ENCODE results near the gene NT5DC4.

The NT5DC4 gene

GRCh38 chr2:112694182-112694581 is 26.6 kb upstream of the NT5DC4 start:
- Histone ChIP-seq H2AFZ (no peak overlapping the region), H3K79me2 (no peaks in the 10 kb centered on the region), H3K4me1 (no peaks in the 10 kb centered on the region), H3K4me2 (ENCODE audit: low read length) (no peak overlapping the region), H3K4me3 (ENCODE audit: low read depth, low read length) (no peak overlapping the region), H3K27me3 (ENCODE audit: control insufficient read depth, insufficient read depth, low read length) (no peaks in the 10 kb centered on the region), H3K9me3 (ENCODE audit: control insufficient read depth, low read length) (no peaks in the 10 kb centered on the region), H3K9ac (no peak overlapping the region), H3K36me3 (ENCODE audit: control insufficient read depth, insufficient read depth, low read length) (no peaks in the 10 kb centered on the region), H3K27ac (no peak overlapping the region)
- no peak for TF ChIP-seq CTCF (IDR thresholded peaks at IDR 0.05)

GRCh38 chr2:112698834-112699515 is 21.8 kb upstream of the NT5DC4 start:
- Histone ChIP-seq H2AFZ (no peak overlapping the region), H3K9ac (no peak overlapping the region), H3K27ac (no peak overlapping the region), H3K79me2 (no peaks in the 10 kb centered on the region), H3K27me3 (ENCODE audit: control insufficient read depth, insufficient read depth, low read length) (no peaks in the 10 kb centered on the region), H3K4me2 (ENCODE audit: low read length) (no peak overlapping the region), H3K4me1 (no peaks in the 10 kb centered on the region), H3K36me3 (ENCODE audit: control insufficient read depth, insufficient read depth, low read length) (no peaks in the 10 kb centered on the region), H3K4me3 (ENCODE audit: low read depth, low read length) (no peak overlapping the region), H3K9me3 (ENCODE audit: control insufficient read depth, low read length) (no peaks in the 10 kb centered on the region)
- TF ChIP-seq CTCF (IDR thresholded peaks at IDR 0.05), result no peak

- no peak overlapping the region for H2AFZ ChIP-seq
- TF ChIP-seq CTCF (IDR thresholded peaks at IDR 0.05), result no peak
- H3K27ac ChIP-seq, result no peak overlapping the region
- H3K79me2 ChIP-seq, result no peaks in the 10 kb centered on the region
- H3K9me3 ChIP-seq (ENCODE audit: control insufficient read depth, low read length), result no peaks in the 10 kb centered on the region
- H3K27me3 ChIP-seq (ENCODE audit: control insufficient read depth, insufficient read depth, low read length), result no peaks in the 10 kb centered on the region
- no peaks in the 10 kb centered on the region for H3K36me3 ChIP-seq (ENCODE audit: control insufficient read depth, insufficient read depth, low read length)
- no peak overlapping the region for H3K4me2 ChIP-seq (ENCODE audit: low read length)
- H3K4me3 ChIP-seq (ENCODE audit: low read depth, low read length), result no peak overlapping the region
- no peak overlapping the region for H3K9ac ChIP-seq
- H3K4me1 ChIP-seq, result no peaks in the 10 kb centered on the region
Measured at GRCh38 chr2:112699984-112700667, 20.7 kb upstream of the NT5DC4 start.

DNA sequence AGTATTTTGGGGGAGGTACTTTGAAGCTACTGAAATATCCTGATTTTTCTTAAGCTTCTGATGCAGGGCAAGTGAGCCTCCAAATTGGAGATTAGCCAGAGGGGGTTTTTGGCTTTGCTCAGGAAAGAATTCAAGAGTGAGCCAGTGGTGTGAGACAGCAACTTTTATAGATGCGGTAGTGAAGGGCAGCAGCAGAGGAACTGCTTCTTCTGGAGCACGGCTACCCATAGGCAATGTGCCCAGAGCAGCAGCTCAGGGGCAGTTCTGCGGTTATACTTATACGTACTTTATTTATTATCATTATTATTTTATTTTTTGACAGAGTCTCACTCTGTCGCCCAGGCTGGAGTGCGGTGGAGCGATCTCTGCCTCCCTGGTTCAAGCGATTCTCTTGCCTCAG is 19.8 kb upstream of the NT5DC4 start:
- no peak overlapping the region for H3K9ac ChIP-seq
- no peaks in the 10 kb centered on the region for H3K4me1 ChIP-seq
- no peaks in the 10 kb centered on the region for H3K36me3 ChIP-seq (ENCODE audit: control insufficient read depth, insufficient read depth, low read length)
- no peak for TF ChIP-seq CTCF (IDR thresholded peaks at IDR 0.05)
- no peak overlapping the region for H3K4me2 ChIP-seq (ENCODE audit: low read length)
- H3K4me3 ChIP-seq (ENCODE audit: low read depth, low read length), result no peak overlapping the region
- no peaks in the 10 kb centered on the region for H3K27me3 ChIP-seq (ENCODE audit: control insufficient read depth, insufficient read depth, low read length)
- no peaks in the 10 kb centered on the region for H3K79me2 ChIP-seq
- no peaks in the 10 kb centered on the region for H3K9me3 ChIP-seq (ENCODE audit: control insufficient read depth, low read length)
- H2AFZ ChIP-seq, result no peak overlapping the region
- no peak overlapping the region for H3K27ac ChIP-seq

DNA sequence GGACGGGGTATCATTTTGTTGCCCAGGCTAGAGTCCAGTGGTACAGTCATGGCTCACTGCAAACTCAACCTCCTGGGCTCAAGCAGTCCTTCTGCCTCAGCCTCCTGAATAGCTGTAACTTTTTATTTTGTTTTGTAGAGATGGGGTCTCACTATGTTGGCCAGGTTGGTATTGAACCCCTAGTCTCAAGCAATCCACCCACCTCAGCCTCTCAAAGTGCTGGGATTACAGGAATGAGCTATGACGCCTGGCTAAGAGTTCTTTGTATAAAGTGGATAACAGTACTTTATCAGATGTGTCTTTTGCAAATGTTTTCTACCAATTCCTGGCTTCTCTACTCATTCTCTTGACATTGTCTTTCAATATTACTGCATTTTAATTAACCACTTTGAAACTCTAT is 17.1 kb upstream of the NT5DC4 start:
- Histone ChIP-seq H3K4me3 (ENCODE audit: low read depth, low read length) (no peak overlapping the region), H3K9ac (no peak overlapping the region), H3K4me1 (no peaks in the 10 kb centered on the region), H3K27ac (no peak overlapping the region), H3K27me3 (ENCODE audit: control insufficient read depth, insufficient read depth, low read length) (no peaks in the 10 kb centered on the region), H2AFZ (no peak overlapping the region), H3K9me3 (ENCODE audit: control insufficient read depth, low read length) (no peaks in the 10 kb centered on the region), H3K36me3 (ENCODE audit: control insufficient read depth, insufficient read depth, low read length) (no peaks in the 10 kb centered on the region), H3K79me2 (no peaks in the 10 kb centered on the region), H3K4me2 (ENCODE audit: low read length) (no peak overlapping the region)
- TF ChIP-seq CTCF (IDR thresholded peaks at IDR 0.05), result no peak

Data from parathyroid adenoma (tissue), 2 donors.